HL-60 (cell line): ENCODE measurements around the gene HLTF.

Source experiments
- CTCF ChIP-seq: IDR thresholded peaks from one replicate; pipeline ENCODE4 v1.5.1; 2011; ENCODE audit warnings: low read length, control low read depth, inconsistent platforms; ENCODE audit not compliant: insufficient read depth
- GABPA ChIP-seq: IDR thresholded peaks from 2 replicates; pipeline ENCODE4 v1.6.1; 2012; ENCODE audit warnings: low read depth

DNA sequence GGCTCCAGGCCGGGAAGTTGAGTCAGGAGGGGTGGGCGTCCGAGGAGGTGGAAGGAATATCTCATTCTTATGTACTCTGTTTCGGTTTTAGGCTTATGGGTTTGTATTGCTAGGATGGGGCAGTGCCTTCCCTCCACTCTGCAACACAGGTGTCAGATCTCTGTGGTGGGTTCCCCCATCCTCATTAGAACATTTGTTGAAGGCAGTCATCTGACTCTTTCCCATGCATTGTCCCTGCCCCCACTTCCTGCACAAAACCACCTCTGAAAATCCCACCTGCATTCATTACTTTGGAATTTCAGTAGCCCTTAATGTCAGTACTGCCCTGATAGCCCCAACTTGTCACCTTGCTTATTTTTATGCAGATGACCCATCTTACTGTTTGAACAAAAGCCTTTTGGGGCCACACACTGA is 65.5 kb downstream of the HLTF start:
- TF ChIP-seq CTCF (no peak), GABPA (no peak)
